SW 1271 (cell line): Measurements from ENCODE around the gene ZNF493.

ENCODE experiments used
- DNase-seq, 2 experiments: peaks; one replicate each; lab custom pipeline; 2025; lab: John Stamatoyannopoulos, UW

The ZNF493 gene

GRCh38 chr19:21463449-21464105 is 66.6 kb downstream of the ZNF493 start:
- DNase-seq = peak in 1 of 2 experiments; percentile 32

GRCh38 chr19:21466627-21467026 is 69.7 kb downstream of the ZNF493 start:
- DNase-seq = no peak

GRCh38 chr19:21468791-21469190 is 71.9 kb downstream of the ZNF493 start:
- no peak for DNase-seq

GRCh38 chr19:21472507-21472906 is 75.6 kb downstream of the ZNF493 start:
- DNase-seq = no peak

GRCh38 chr19:21474671-21475181 is 77.8 kb downstream of the ZNF493 start:
- DNase-seq = no peak
